CD4-positive, alpha-beta memory T cell (primary cell): ENCODE measurements around the gene ELP4. TPM values are rescaled to one million over a fixed set of nuclear protein-coding genes. Genes with fewer than 3 reads are reported as not detected.

Source experiments
- CTCF ChIA-PET: fragments of 350-600 bp; sonication (Branson Sonifier 250); formaldehyde crosslinking; loops from one replicate; lab custom pipeline; 2021; ENCODE audit warnings: inconsistent platforms; ENCODE audit not compliant: partially characterized antibody; lab: Charles Lee
- POLR2A ChIA-PET: fragments of 350-600 bp; sonication (Branson Sonifier 250); formaldehyde crosslinking; loops from one replicate; lab custom pipeline; 2021; ENCODE audit not compliant: partially characterized antibody; lab: Charles Lee
- DNase-seq, 5 donors: peaks; one replicate each; pipeline versions ENCODE4 v3.0.0 to v3.0.0-alpha.2; 2020 to 2022; ENCODE audit warnings: mixed read lengths in 1 of 5
- H3K27ac ChIP-seq: one replicate; pipeline ENCODE4 v1.7.0; 2013; ENCODE audit warnings: low read depth, low read length
- H3K27me3 ChIP-seq: 2 replicates; pipeline ENCODE4 v1.7.0; 2013; ENCODE audit warnings: mild to moderate bottlenecking, low read length, moderate library complexity; ENCODE audit not compliant: insufficient read depth
- H3K36me3 ChIP-seq: 2 replicates; pipeline ENCODE4 v1.7.0; 2013; ENCODE audit warnings: mild to moderate bottlenecking, low read length, moderate library complexity; ENCODE audit not compliant: insufficient read depth
- H3K4me1 ChIP-seq: 2 replicates; pipeline ENCODE4 v1.7.0; 2013; ENCODE audit warnings: mild to moderate bottlenecking, low read length, moderate library complexity; ENCODE audit not compliant: insufficient read depth
- H3K4me3 ChIP-seq, 2 donors: one replicate each; pipeline ENCODE4 v1.7.0; 2013; ENCODE audit warnings: low read length in 2 of 2, mild to moderate bottlenecking in 1 of 2
- H3K9me3 ChIP-seq, 2 donors: one replicate each; pipeline ENCODE4 v1.7.0; 2013; ENCODE audit warnings: low read length in 2 of 2, control low read depth in 1 of 2; ENCODE audit not compliant: control insufficient read depth in 1 of 2
- H3K27ac Mint-ChIP-seq, 7 donors: one replicate each; pipeline ENCODE4 v1.8.0; 2020 to 2021; ENCODE audit warnings: mixed read lengths in 7 of 7, mild to moderate bottlenecking in 6 of 7, inconsistent platforms in 3 of 7, moderate library complexity in 3 of 7
- H3K27me3 Mint-ChIP-seq, 2 donors: one replicate each; pipeline ENCODE4 v1.8.0; 2020 to 2021; ENCODE audit warnings: mixed read lengths in 2 of 2
- H3K36me3 Mint-ChIP-seq, 2 donors: one replicate each; pipeline ENCODE4 v1.8.0; 2020 to 2021; ENCODE audit warnings: mixed read lengths in 2 of 2, inconsistent platforms in 1 of 2, mild to moderate bottlenecking in 1 of 2
- H3K4me1 Mint-ChIP-seq, 4 donors: one replicate each; pipeline ENCODE4 v1.8.0; 2020 to 2021; ENCODE audit warnings: mixed read lengths in 4 of 4, mild to moderate bottlenecking in 1 of 4
- H3K4me3 Mint-ChIP-seq, 8 donors: one replicate each; pipeline ENCODE4 v1.8.0; 2020 to 2021; ENCODE audit warnings: mixed read lengths in 8 of 8, mild to moderate bottlenecking in 7 of 8, moderate library complexity in 6 of 8, inconsistent platforms in 3 of 8
- H3K9me3 Mint-ChIP-seq, 8 donors: one replicate each; pipeline ENCODE4 v1.8.0; 2020 to 2021; ENCODE audit warnings: mixed read lengths in 8 of 8, mild to moderate bottlenecking in 5 of 8, inconsistent platforms in 3 of 8, moderate library complexity in 1 of 8
- intact Hi-C: fragments of 100-400 bp; cut with micrococcal nuclease; formaldehyde crosslinking; loops from one replicate; pipeline ENCODE4 v1.15.1; 2023
- polyA plus RNA-seq, 2 donors: library from polyadenylated mRNA; unstranded; fragments of 300-500 nt; fragmentation: Illumina TruSeq; gene quantifications; one replicate each; pipeline ENCODE4 v1.2.3, GENCODE V29; 2021
- total RNA-seq, 2 experiments: library from RNA; stranded (reverse); gene quantifications; one replicate each; pipeline ENCODE4 v1.2.3, GENCODE V29; 2021

Gene ELP4
- total and polyA plus RNA-seq, 4 experiments from 2014 or later, result 18.1 to 29.0 (median 19.1) TPM

- intact Hi-C loops, result no loop called here
- Mint-ChIP-seq H3K4me1 (peaks cover 19 to 49% (median 38%) of the 10 kb centered on the region in 4 donors), H3K27ac (peak overlapping the region in 3 of 7 donors; percentile 52 to 86 (median 62)), H3K36me3 (peaks cover 0 to 5% of the 10 kb centered on the region in 2 donors), H3K9me3 (peaks cover 0 to 7% (median 0%) of the 10 kb centered on the region in 8 donors), H3K27me3 (peaks cover 50 to 52% of the 10 kb centered on the region in 2 donors), H3K4me3 (peak overlapping the region; percentile 48 to 85 (median 76))
- ChIA-PET POLR2A (no interaction called here), CTCF (no interaction called here)
- DNase-seq, result no peak
- Histone ChIP-seq H3K4me1 (peaks cover 66% of the 10 kb centered on the region), H3K27ac (no peak overlapping the region), H3K36me3 (no peaks in the 10 kb centered on the region), H3K9me3 (no peaks in the 10 kb centered on the region), H3K4me3 (no peak overlapping the region), H3K27me3 (peaks cover 70% of the 10 kb centered on the region)
Measured at GRCh38 chr11:31815711-31816467, 306.3 kb downstream of the ELP4 start.

- peak overlapping the region; percentile 48 to 85 (median 76) for H3K4me3 Mint-ChIP-seq
- H3K9me3 Mint-ChIP-seq, result peaks cover 0 to 11% (median 3%) of the 10 kb centered on the region in 8 donors
- H3K4me1 Mint-ChIP-seq, result peaks cover 16 to 42% (median 33%) of the 10 kb centered on the region in 4 donors
- peaks cover 52 to 53% of the 10 kb centered on the region in 2 donors for H3K27me3 Mint-ChIP-seq
- Histone ChIP-seq H3K4me1 (peaks cover 60% of the 10 kb centered on the region), H3K27me3 (peaks cover 73% of the 10 kb centered on the region), H3K36me3 (no peaks in the 10 kb centered on the region), H3K4me3 (peak overlapping the region in 1 of 2 donors; percentile 35), H3K9me3 (no peaks in the 10 kb centered on the region), H3K27ac (no peak overlapping the region)
- intact Hi-C loops, result no loop called here
- POLR2A ChIA-PET, result interaction anchor here (2.0 kb wide), 1 partner anchor 10 kb away, joined by 7 read pairs; no protein-coding TSS in a partner anchor
- peak overlapping the region in 2 of 7 donors; percentile 52 to 86 for H3K27ac Mint-ChIP-seq
- CTCF ChIA-PET, result no interaction called here
- H3K36me3 Mint-ChIP-seq, result peaks cover 0 to 5% of the 10 kb centered on the region in 2 donors
- no peak for DNase-seq
Measured at GRCh38 chr11:31816468-31817053, 307.0 kb downstream of the ELP4 start.

- no peak for DNase-seq
- Histone ChIP-seq H3K4me1 (peaks cover 56% of the 10 kb centered on the region), H3K4me3 (peak overlapping the region in 1 of 2 donors; percentile 35), H3K36me3 (no peaks in the 10 kb centered on the region), H3K27me3 (peaks cover 74% of the 10 kb centered on the region), H3K27ac (no peak overlapping the region), H3K9me3 (no peaks in the 10 kb centered on the region)
- Mint-ChIP-seq H3K9me3 (peaks cover 0 to 12% (median 4%) of the 10 kb centered on the region in 8 donors), H3K27me3 (peaks cover 55% of the 10 kb centered on the region in 2 donors), H3K4me1 (peaks cover 13 to 37% (median 29%) of the 10 kb centered on the region in 4 donors), H3K36me3 (peaks cover 0 to 3% of the 10 kb centered on the region in 2 donors), H3K27ac (no peak overlapping the region), H3K4me3 (peak overlapping the region; percentile 57 to 87 (median 78))
- intact Hi-C loops, result no loop called here
- CTCF ChIA-PET, result no interaction called here
- POLR2A ChIA-PET, result interaction anchor here (2.0 kb wide), 1 partner anchor 10 kb away, joined by 7 read pairs; no protein-coding TSS in a partner anchor
Measured at GRCh38 chr11:31817054-31817620, 307.6 kb downstream of the ELP4 start.

- no peak for DNase-seq
- Mint-ChIP-seq H3K36me3 (peaks cover 0 to 1% of the 10 kb centered on the region in 2 donors), H3K27ac (peak overlapping the region in 3 of 7 donors; percentile 35 to 81 (median 48)), H3K4me3 (peak overlapping the region; percentile 66 to 87 (median 78)), H3K27me3 (peaks cover 56 to 57% of the 10 kb centered on the region in 2 donors), H3K9me3 (peaks cover 0 to 11% (median 4%) of the 10 kb centered on the region in 8 donors), H3K4me1 (peaks cover 9 to 32% (median 24%) of the 10 kb centered on the region in 4 donors)
- intact Hi-C loops, result no loop called here
- no peaks in the 10 kb centered on the region for H3K36me3 ChIP-seq
- no peak overlapping the region for H3K27ac ChIP-seq
- ChIA-PET CTCF (interaction anchor here (0.6 kb wide), 1 partner anchor 53 kb away, joined by 5 read pairs; no protein-coding TSS in a partner anchor), POLR2A (interaction anchor here (2.0 kb wide), 1 partner anchor 11 kb away, joined by 7 read pairs; no protein-coding TSS in a partner anchor)
- peaks cover 49% of the 10 kb centered on the region for H3K4me1 ChIP-seq
- H3K9me3 ChIP-seq, result no peaks in the 10 kb centered on the region
- peaks cover 74% of the 10 kb centered on the region for H3K27me3 ChIP-seq
- peak overlapping the region in 1 of 2 donors; percentile 35 for H3K4me3 ChIP-seq
Measured at GRCh38 chr11:31817621-31818424, 308.3 kb downstream of the ELP4 start.

- CTCF ChIA-PET, result interaction anchor here (0.6 kb wide), 1 partner anchor 52 kb away, joined by 5 read pairs; no protein-coding TSS in a partner anchor
- POLR2A ChIA-PET, result interaction anchor here (2.0 kb wide), 1 partner anchor 11 kb away, joined by 7 read pairs; no protein-coding TSS in a partner anchor
- Mint-ChIP-seq H3K4me3 (peak overlapping the region in 7 of 8 donors; percentile 21 to 70 (median 51)), H3K36me3 (peaks cover 0 to 1% of the 10 kb centered on the region in 2 donors), H3K4me1 (peaks cover 8 to 32% (median 22%) of the 10 kb centered on the region in 4 donors), H3K9me3 (peaks cover 0 to 11% (median 6%) of the 10 kb centered on the region in 8 donors), H3K27me3 (peaks cover 58 to 61% of the 10 kb centered on the region in 2 donors), H3K27ac (peak overlapping the region in 1 of 7 donors; percentile 48)
- no peak overlapping the region for H3K4me3 ChIP-seq
- H3K4me1 ChIP-seq, result peaks cover 48% of the 10 kb centered on the region
- DNase-seq, result no peak
- peaks cover 75% of the 10 kb centered on the region for H3K27me3 ChIP-seq
- H3K27ac ChIP-seq, result no peak overlapping the region
- H3K36me3 ChIP-seq, result no peaks in the 10 kb centered on the region
- H3K9me3 ChIP-seq, result no peaks in the 10 kb centered on the region
- intact Hi-C loops, result no loop called here
Measured at GRCh38 chr11:31818425-31818755, 308.8 kb downstream of the ELP4 start.

GRCh38 chr11:31818874-31819331, 309.3 kb downstream of the ELP4 start:
- Histone ChIP-seq H3K27me3 (peaks cover 75% of the 10 kb centered on the region), H3K4me1 (peaks cover 43% of the 10 kb centered on the region), H3K4me3 (no peak overlapping the region), H3K27ac (no peak overlapping the region), H3K36me3 (no peaks in the 10 kb centered on the region), H3K9me3 (no peaks in the 10 kb centered on the region)
- Mint-ChIP-seq H3K4me1 (peaks cover 7 to 32% (median 19%) of the 10 kb centered on the region in 4 donors), H3K9me3 (peaks cover 0 to 12% (median 6%) of the 10 kb centered on the region in 8 donors), H3K36me3 (peaks cover 0 to 1% of the 10 kb centered on the region in 2 donors), H3K27ac (peak overlapping the region in 1 of 7 donors; percentile 44), H3K4me3 (peak overlapping the region in 2 of 8 donors; percentile 21 to 29), H3K27me3 (peaks cover 57 to 59% of the 10 kb centered on the region in 2 donors)
- POLR2A ChIA-PET, result interaction anchor here (2.0 kb wide), 1 partner anchor 12 kb away, joined by 7 read pairs; no protein-coding TSS in a partner anchor
- CTCF ChIA-PET, result interaction anchor here (0.6 kb wide), 1 partner anchor 52 kb away, joined by 5 read pairs; no protein-coding TSS in a partner anchor
- DNase-seq, result no peak
- intact Hi-C loops, result no loop called here
